ENCODE data around the gene IDH2.

- TF ChIP-seq YY1 (IDR thresholded peaks at IDR 0.05; ENCODE audit: insufficient read depth, insufficient replicate concordance, low read depth, low read length): no peak
- TF ChIP-seq JUNB (CRISPR knock-in tag; IDR thresholded peaks at IDR 0.05; ENCODE audit: borderline replicate concordance): no peak
- TF ChIP-seq POLR2G (IDR thresholded peaks at IDR 0.05; ENCODE audit: low read depth, low read length): no peak
- TF ChIP-seq ARID2 (CRISPR knock-in tag; IDR thresholded peaks at IDR 0.05; ENCODE audit: borderline replicate concordance): no peak
- no peak for TF ChIP-seq RFX5 (IDR thresholded peaks at IDR 0.05; ENCODE audit: low read depth, low read length)
- TF ChIP-seq SIX1 (CRISPR knock-in tag; IDR thresholded peaks at IDR 0.05; ENCODE audit: borderline replicate concordance): no peak
- no peak for TF ChIP-seq ZBTB33 (CRISPR knock-in tag; IDR thresholded peaks at IDR 0.05)
- no peak for TF ChIP-seq ATRX (CRISPR knock-in tag; IDR thresholded peaks at IDR 0.05; ENCODE audit: borderline replicate concordance)
- TF ChIP-seq NFE2L1 (CRISPR knock-in tag; IDR thresholded peaks at IDR 0.05; ENCODE audit: borderline replicate concordance): no peak
- no peak for TF ChIP-seq ZNF207 (IDR thresholded peaks at IDR 0.05; ENCODE audit: borderline replicate concordance)
- no peak for TF ChIP-seq ZNF205 (CRISPR knock-in tag; IDR thresholded peaks at IDR 0.05)
These were observed 13.5 kb upstream of the IDH2 start for GRCh38 chr15:90115783-90116182.
